A673 (cell line): Measurements from ENCODE around the gene ADAMTSL1. TPM values are rescaled to one million over a fixed set of nuclear protein-coding genes. Genes with fewer than 3 reads are reported as not detected.

Experiments used
- BruUV-seq: library from RNA; stranded (reverse); fragments of 400-500 nt; replicated peaks from 2 replicates; lab custom pipeline; 2021; lab: Mats Ljungman, UMichigan
- CTCF ChIA-PET: fragments of 300-600 bp; sonication (Branson Sonifier 250); formaldehyde crosslinking; loops from one replicate; lab custom pipeline; 2022; ENCODE audit warnings: antibody characterized with exemption; lab: Charles Lee
- POLR2A ChIA-PET: fragments of 300-600 bp; sonication (Branson Sonifier 250); formaldehyde crosslinking; loops from one replicate; lab custom pipeline; 2022; ENCODE audit warnings: antibody characterized with exemption; ENCODE audit not compliant: low non-redundant PET; lab: Charles Lee
- DNase-seq: peaks from one replicate; pipeline ENCODE4 v3.0.0-alpha.2; 2015; ENCODE audit warnings: low spot score
- H3K27ac ChIP-seq: fragments of 200-600 bp; sonication (generic); 2 replicates; pipeline ENCODE4 v1.5.1; 2016; ENCODE audit warnings: mixed run types, low read depth, mild to moderate bottlenecking, mixed read lengths, antibody characterized with exemption, low read length; ENCODE audit not compliant: poor library complexity, severe bottlenecking
- H3K27me3 ChIP-seq: fragments of 200-600 bp; sonication (generic); replicated peaks from 2 replicates; pipeline ENCODE4 v1.6.1; 2017; ENCODE audit warnings: mixed run types, low read depth, mild to moderate bottlenecking, mixed read lengths, antibody characterized with exemption, low read length; ENCODE audit not compliant: insufficient read depth, poor library complexity
- H3K36me3 ChIP-seq: fragments of 200-600 bp; sonication (generic); 2 replicates; pipeline ENCODE4 v1.6.1; 2016; ENCODE audit warnings: mixed run types, mild to moderate bottlenecking, mixed read lengths, antibody characterized with exemption, low read length; ENCODE audit not compliant: insufficient read depth, poor library complexity, severe bottlenecking
- H3K4me1 ChIP-seq: fragments of 200-600 bp; sonication (generic); 2 replicates; pipeline ENCODE4 v1.6.1; 2017; ENCODE audit warnings: mixed run types, mild to moderate bottlenecking, mixed read lengths, antibody characterized with exemption, low read length; ENCODE audit not compliant: insufficient read depth, poor library complexity, severe bottlenecking
- H3K4me3 ChIP-seq: fragments of 200-600 bp; sonication (generic); 2 replicates; pipeline ENCODE4 v1.5.1; 2016; ENCODE audit warnings: low read depth, mixed run types, mild to moderate bottlenecking, mixed read lengths, low read length; ENCODE audit not compliant: poor library complexity, severe bottlenecking
- H3K9me3 ChIP-seq: fragments of 200-600 bp; sonication (generic); 2 replicates; pipeline ENCODE4 v1.6.1; 2016; ENCODE audit warnings: mixed run types, low read depth, mild to moderate bottlenecking, mixed read lengths, antibody characterized with exemption, low read length; ENCODE audit not compliant: poor library complexity, severe bottlenecking
- CTCF ChIP-seq: fragments of 300-800, 200-600 bp; sonication (generic); conservative IDR thresholded peaks from 2 replicates; pipeline ENCODE4 v1.5.1; 2017; ENCODE audit warnings: low read depth, mild to moderate bottlenecking, antibody characterized with exemption, low read length, moderate library complexity, mixed read lengths
- EZH2 ChIP-seq: fragments of 200-600 bp; sonication (generic); IDR thresholded peaks from 2 replicates; pipeline ENCODE4 v1.6.1; 2017; ENCODE audit warnings: borderline replicate concordance, low read depth, mild to moderate bottlenecking, mixed read lengths, antibody characterized with exemption, low read length; ENCODE audit not compliant: poor library complexity, severe bottlenecking
- intact Hi-C: fragments of 100-400 bp; cut with micrococcal nuclease; formaldehyde crosslinking; loops from one replicate; pipeline ENCODE4 v1.10.0; 2022; ENCODE audit not compliant: unreplicated experiment
- total RNA-seq: library from RNA; stranded (reverse); gene quantifications from 2 replicates; pipeline ENCODE4 v1.2.3, GENCODE V29; 2021

The ADAMTSL1 gene
- total RNA-seq, 1 experiment from 2014 or later: not detected

- BruUV-seq: no TSS peak
- Histone ChIP-seq H3K4me3 (no peak overlapping the region), H3K36me3 (no peaks in the 10 kb centered on the region), H3K27me3 (no peaks in the 10 kb centered on the region), H3K9me3 (no peaks in the 10 kb centered on the region), H3K4me1 (no peaks in the 10 kb centered on the region), H3K27ac (no peak overlapping the region)
- ChIA-PET POLR2A (no interaction called here), CTCF (no interaction called here)
- intact Hi-C loops: no loop called here
- no peak for DNase-seq
- no peak for TF ChIP-seq EZH2
- no peak for TF ChIP-seq CTCF
Measured at GRCh38 chr9:18855656-18856055, 381.7 kb downstream of the ADAMTSL1 start.

- H3K9me3 ChIP-seq: no peaks in the 10 kb centered on the region
- no peaks in the 10 kb centered on the region for H3K27me3 ChIP-seq
- no peak overlapping the region for H3K27ac ChIP-seq
- no peak for DNase-seq
- TF ChIP-seq EZH2: no peak
- no peak for TF ChIP-seq CTCF
- H3K36me3 ChIP-seq: no peaks in the 10 kb centered on the region
- H3K4me3 ChIP-seq: no peak overlapping the region
- BruUV-seq: no TSS peak
- no peaks in the 10 kb centered on the region for H3K4me1 ChIP-seq
- ChIA-PET CTCF (no interaction called here), POLR2A (no interaction called here)
- intact Hi-C loops: no loop called here
Measured at GRCh38 chr9:18857334-18857733, 383.4 kb downstream of the ADAMTSL1 start.

GRCh38 chr9:18857769-18858168 is 383.8 kb downstream of the ADAMTSL1 start:
- no peak for DNase-seq
- no peak overlapping the region for H3K27ac ChIP-seq
- H3K36me3 ChIP-seq: no peaks in the 10 kb centered on the region
- no peaks in the 10 kb centered on the region for H3K27me3 ChIP-seq
- ChIA-PET POLR2A (no interaction called here), CTCF (no interaction called here)
- BruUV-seq: no TSS peak
- intact Hi-C loops: no loop called here
- H3K4me1 ChIP-seq: no peaks in the 10 kb centered on the region
- TF ChIP-seq CTCF (no peak), EZH2 (no peak)
- no peaks in the 10 kb centered on the region for H3K9me3 ChIP-seq
- H3K4me3 ChIP-seq: no peak overlapping the region
